Activated CD4-positive, CD25-positive, alpha-beta regulatory T cell treated with anti-CD3 and anti-CD28 coated beads, Interleukin-2, amount 50 U/mL, for 72 hours (primary cell): ENCODE data around the gene ATP6AP2.
"Not testable (repeated sequence)": the region's sequence is repeated elsewhere in the genome, so short reads cannot be mapped to it uniquely, and the experiment has no call there.

ENCODE experiments used
- DNase-seq: peaks from one replicate; pipeline ENCODE4 v3.0.0; 2021

ATP6AP2 gene

DNA sequence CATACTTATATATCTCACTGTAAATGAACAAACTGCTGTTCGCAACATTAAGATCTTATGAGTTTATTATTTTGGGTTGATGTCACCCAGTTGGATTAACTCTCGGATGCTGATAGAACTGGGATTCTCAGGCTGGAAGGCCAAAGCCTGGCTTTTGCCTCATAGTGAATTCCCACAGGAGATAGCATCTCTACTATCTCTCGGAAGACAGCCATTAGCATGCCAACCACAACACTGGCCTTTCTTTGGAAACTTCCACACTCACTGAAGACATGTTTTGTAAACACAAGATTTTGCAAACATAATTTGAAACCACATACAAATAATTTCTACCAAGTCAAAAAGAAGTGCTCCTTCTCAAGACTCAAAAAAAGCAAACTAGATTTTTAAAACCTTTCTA is 4.5 kb upstream of the ATP6AP2 start:
- no peak for DNase-seq

DNA sequence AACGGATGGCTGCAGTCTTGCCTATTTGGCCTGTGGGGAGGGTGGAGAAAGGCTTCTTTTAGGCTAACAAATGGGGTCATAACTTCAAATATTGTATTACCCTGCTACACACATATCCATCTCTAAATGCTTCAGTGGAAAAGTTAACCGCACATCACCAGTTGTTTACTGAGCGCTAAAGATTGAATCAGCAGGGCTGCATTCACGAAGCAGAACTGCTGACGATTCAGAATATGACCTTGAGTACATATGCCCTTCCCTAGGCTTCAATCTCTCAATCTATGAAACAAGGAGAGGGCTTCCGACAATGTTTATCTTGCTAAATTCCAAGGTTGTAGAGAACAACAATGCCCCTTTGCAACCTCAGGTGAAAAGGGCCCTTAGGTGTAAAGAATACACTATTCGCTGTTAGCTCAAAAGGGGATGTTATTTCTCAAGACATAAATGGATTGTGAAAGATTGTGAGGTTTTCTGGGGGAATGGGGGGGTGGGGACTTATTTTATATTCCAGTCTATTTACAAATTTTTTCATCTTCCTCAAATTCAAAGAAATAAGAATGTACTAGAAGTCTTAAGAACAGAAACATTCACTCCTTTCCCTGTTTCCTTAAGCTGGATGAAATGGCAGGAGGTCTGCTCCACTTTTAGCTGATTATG is 2.6 kb upstream of the ATP6AP2 start:
- DNase-seq, result no peak

DNA sequence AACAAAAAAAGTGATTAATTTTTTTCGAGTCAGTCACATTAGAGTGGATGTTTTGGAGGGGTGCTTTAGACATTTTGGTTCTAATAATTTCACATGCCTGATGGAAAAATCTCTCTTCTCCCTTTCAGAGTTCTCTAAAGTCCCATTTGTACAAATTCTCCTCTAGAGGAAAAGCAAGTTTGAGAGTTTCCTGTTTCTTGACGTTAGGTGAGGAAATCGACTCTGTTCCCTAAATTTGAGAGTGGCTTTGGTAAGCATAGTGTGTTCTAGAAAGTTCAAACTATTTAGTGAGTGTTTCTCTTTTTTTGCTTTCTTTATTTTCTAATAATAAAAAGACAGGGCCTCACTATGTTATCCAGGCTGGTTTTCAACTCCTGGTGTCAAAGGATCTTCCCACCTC is 1.6 kb upstream of the ATP6AP2 start:
- no peak for DNase-seq

DNA sequence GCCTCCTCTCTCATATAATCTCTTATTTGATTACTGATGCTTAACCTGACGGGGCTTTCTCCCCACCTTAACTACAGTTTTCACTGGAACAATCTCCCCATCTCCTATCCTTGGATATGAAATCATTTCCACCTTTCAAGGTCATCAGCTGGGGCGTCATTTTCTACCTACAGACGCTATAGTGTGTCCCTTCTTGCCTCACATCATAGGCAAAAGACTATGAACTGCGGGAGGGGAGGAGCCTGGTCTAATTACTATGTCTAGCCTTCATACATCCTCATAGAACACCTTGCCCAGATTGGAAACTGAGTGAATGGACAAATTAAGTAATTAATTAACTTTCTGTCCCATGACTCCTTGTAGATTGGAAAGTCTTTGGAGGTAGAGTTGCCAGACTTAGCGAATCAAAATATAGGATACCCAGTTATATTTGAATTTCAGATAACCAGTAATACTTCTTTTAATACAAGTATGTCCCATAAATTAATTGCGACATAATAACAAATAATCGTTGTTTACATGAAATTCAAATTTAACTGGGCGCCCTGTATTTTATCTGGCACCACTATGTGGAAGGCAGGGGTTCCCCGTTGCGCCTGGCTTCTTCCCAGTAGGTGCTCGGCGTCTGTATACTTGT is 752 bp upstream of the ATP6AP2 start:
- DNase-seq, result no peak

DNA sequence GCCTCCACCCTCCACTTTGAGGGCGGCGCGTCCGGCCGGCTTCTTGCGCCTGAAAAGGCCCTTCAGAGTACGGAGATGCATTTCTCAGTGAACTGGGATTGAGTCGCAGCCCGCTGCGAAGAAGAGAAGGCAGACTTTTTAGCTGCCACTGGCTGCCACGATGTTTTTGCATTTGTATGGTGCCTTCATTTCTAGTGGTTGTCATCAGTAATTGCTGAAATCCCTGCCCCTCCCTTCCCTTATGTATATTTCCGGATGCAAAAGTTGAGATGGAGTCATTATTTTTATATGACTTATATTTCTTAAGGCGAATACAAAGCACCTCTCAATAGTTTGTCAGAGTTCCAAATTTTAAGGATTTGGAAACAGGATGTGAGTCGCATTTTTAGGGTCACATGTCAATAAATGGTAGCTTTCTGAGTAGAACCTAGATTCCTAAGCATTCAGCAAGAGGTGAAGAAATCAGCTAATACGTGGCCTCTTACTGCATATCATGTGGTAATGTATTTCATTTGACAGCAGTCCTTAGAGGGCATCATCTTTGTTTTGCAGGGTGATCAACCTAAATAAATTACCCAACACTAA is 658 bp downstream of the ATP6AP2 start:
- DNase-seq, result no peak

DNA sequence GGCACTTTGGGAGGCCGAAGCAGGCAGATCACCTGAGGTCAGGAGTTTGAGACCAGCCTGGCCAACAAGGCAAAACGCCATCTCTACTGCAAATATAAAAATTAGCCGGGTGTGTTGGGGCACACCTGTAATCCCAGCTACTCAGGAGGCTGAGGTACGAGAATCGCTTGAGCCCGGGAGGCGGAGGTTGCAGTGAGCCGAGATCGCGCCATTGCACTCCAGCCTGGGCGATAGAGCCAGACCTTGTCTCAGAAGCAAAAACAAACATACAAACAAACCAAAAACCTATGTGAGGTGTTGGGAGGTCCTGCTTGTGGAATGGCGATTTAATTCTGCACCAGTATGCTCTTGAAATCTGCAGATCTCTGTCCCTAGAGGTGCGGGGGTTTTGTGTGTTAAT is 1.4 kb downstream of the ATP6AP2 start:
- DNase-seq, result not testable (repeated sequence)

DNA sequence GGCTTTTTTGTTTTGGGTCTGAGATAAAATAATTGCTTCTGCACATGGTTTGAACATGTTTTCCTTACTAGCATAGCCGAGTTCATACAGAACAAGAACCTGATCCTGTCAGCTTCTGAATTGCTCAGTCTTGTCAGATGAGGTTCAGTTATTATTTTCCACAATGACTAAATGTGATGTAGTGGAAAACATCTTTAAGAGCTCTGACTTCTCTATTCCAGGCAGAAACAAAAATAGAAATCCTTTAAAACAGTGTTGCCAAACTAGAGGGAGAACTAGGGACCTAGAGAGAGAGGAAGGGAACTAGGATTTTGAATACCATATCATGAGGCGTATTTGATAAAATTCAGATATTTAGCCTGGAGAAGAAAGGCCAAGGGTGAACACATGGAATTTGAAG is 2.0 kb downstream of the ATP6AP2 start:
- no peak for DNase-seq

DNA sequence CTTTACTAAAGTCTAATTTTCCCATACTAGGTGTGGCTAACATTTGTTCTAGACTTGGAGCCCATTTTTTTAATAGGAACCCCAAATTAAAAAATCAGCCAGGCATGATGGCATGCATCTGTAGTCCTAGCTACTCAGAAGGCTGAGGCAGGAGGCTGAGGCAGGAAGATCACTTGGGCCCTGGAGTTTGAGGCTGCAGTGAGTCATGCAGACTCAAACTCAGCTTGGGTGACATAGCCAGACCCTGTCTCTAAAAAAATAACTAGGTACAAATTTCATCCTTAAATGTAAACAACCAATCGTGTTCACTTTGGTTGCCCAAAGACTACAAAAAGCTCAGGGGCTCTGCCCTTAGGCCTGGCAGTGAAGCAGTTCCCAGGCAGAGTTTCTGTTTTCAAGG is 6.9 kb downstream of the ATP6AP2 start:
- DNase-seq, result not testable (repeated sequence)

DNA sequence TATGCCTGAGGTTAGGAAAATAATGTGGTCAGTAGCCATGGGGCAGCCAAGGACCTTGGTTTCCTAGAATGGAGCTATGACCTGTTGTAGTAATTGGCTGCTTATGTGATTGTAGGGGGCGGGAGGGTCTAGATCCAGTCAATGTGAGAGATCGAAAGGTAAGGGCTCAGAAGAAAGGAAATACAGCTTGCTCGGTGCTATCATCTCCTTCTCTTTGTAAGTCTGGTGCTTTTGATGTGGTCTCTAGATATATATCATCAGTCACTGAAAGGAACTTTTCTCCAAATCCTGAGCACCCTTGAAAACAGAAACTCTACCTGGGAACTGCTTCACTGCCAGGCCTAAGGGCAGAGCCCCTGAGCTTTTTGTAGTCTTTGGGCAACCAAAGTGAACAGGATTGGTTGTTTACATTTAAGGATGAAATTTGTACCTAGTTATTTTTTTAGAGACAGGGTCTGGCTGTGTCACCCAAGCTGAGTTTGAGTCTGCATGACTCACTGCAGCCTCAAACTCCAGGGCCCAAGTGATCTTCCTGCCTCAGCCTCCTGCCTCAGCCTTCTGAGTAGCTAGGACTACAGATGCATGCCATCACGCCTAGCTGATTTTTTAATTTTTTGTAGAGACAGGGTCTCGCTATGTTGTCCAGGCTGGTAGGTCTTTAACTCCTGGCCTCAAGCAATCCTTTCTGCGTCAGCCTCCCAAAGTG is 9.0 kb downstream of the ATP6AP2 start:
- not testable (repeated sequence) for DNase-seq

DNA sequence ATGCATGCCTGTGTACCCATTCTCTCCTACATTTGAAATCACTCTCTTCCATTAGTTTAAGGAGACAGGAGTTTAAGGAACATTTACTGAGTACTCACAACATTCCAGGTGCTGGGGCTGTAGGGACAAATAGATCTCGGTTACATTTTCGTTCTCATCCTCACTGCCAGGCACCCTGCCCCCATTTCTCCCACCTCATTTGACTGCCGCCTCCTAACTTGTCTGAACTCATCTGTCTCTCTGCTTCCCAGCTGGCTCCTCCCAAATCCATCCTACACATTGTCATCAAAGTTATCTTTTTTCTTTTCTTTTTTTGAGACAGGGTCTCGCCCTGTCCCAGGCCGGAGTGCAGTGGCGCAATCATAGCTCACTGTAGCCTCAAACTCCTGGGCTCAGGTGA is 22.7 kb downstream of the ATP6AP2 start:
- DNase-seq, result no peak

DNA sequence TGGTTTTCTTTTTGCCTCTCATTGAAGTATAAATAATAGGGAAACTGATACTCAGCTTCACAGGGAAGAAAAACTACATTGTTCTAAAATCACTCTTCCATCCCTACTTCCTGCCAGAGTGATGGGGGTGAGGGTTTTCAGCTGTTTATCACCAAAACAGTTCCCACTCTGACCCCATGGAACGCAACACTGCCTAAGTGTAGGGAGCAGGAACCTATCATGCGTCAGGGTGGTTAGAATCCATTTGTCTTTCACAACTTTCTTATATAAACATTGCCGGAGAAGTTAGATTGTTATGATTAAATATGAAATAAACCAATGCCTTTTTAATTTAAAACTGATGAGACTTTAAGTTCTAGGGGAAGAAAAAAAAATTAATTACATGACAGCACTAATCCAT is 26.6 kb downstream of the ATP6AP2 start:
- DNase-seq, result no peak

DNA sequence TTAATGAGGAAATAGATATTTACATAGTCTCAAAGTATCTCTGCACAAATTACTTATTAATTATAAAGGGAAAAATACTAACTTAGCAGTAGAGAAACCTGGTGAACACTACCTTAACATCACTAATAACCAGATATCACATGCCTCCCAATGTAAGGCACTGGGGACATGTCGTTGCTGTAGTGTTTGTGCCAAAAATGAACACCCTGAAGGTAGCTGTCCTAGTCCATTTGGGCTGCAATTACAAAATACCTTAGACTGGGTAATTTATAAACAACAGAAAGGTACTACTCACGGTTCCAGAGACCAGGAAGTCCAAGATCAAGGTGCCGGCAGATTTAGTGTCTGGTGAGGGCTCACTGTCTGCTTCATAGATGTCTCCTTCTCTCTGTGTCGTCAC is 31.7 kb downstream of the ATP6AP2 start:
- DNase-seq, result no peak

DNA sequence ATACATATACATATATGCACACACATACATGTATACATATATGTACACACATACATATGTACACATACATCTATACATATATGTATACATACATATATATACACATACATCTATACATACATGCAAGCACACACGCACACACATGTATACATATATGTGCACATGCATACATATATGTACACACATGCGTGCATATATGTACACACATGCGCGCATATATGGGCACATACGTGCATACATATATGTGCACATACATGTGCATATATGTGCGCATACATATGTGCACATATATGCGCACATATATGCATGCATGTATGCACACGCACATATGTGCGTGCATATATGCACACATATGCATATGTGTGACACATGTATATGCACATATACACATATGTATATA is 35.2 kb downstream of the ATP6AP2 start:
- no peak for DNase-seq

DNA sequence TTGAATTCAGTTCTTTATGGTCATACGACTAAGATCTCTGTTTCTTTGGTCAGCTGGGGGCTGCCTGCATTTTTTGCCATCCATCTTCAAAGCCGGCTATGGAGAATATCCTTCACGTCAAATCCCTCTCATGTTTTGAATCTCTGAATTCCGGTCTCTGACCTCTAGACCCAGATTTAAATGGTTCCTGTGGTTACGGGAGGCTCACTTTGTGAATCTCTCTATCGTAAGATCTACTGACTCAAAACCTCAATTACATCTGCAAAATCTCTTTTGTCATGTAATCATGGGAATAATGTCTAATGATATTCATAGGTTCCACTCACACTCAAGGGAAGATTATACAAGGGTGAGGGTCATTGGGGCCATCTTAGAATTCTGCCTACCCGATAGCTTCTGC is 36.8 kb downstream of the ATP6AP2 start:
- DNase-seq, result no peak

DNA sequence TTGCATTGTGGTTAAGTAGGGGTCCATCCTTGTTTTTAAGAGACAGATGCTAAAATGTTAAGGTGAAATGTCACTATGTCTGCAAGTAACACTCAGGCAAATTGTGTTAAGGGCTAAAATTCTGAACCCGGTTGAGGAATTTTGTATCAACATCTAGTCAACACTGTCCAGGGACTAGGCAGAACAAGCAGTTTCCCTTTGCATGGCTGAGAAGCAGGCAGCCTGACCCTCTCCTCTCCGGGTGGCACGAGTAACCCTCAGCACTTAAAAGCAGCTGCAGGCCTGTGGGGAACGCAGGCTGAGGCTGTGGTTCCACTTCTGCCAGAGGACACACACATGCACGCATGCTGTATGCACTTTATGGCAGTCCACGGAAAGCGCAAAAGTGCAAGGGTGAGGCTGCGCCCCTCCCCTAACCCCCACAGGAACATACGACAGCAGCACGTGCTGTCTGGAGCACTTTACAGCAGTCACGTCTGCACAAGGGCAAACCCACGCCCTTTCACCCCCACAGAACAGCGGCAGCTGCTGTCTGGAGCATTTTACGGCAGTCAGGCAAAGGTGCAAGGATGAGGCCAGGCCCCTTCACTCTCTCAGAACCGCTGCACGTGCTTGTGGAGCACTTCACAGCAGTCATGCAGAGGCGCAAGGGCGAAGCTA is 41.8 kb downstream of the ATP6AP2 start:
- no peak for DNase-seq

DNA sequence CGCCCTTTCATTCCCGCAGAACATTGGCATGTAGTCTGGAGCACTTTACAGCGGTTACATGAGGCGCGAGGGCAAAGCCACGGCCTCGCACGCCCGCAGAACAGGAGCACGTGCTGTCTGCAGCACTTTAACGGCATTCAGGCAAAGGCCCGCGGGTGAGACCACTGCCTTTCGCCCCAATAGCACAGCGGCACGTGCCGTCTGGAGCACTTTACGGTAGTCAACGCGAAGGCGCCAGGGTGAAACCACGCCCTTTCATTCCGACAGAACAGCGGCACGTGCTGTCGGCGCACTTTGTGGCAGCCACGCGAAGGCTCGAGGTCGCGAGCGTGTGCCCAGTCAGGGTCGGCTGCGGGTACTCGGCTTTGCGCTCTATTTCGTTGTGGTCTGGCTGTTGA is 42.4 kb downstream of the ATP6AP2 start, which contains the start of gene MPC1L:
TSS of gene MPC1L (plus strand) at position 290 of the 398 bp plus-strand sequence. CDS start 138 bp downstream, outside the sequence.
- DNase-seq, result no peak

DNA sequence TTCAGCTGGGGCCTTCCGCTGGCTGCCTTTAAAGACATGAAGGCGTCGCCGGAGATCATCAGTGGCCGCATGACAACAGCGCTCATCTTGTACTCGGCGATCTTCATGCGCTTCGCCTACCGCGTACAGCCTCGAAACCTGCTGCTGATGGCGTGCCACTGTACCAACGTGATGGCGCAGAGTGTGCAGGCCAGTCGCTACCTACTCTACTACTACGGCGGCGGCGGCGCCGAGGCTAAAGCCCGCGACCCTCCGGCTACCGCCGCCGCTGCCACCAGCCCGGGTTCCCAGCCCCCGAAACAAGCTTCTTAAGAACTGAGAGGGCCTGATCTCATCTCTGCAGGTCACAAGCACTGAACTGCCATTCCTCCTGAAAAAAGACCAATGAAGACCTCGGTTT is 42.9 kb downstream of the ATP6AP2 start:
- no peak for DNase-seq

DNA sequence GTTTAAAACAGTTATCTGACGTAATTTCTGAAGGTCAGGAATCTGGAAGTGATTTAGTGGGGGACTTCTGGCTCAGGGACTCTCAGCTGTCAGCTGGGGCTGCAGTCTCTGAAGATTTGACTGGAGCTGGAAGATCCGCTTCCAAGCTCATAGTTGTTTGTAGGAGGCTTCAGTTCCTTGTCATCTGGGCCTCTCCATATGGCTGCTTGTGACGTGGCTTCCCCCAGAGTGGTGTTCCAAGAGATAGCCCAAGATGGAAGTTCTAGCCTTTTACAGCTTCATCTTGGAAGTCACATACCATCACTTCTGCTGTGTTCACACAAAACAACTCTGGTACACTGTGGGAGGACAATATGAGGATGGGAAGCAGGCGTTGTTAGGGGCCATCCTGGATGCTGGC is 44.5 kb downstream of the ATP6AP2 start:
- DNase-seq, result no peak

DNA sequence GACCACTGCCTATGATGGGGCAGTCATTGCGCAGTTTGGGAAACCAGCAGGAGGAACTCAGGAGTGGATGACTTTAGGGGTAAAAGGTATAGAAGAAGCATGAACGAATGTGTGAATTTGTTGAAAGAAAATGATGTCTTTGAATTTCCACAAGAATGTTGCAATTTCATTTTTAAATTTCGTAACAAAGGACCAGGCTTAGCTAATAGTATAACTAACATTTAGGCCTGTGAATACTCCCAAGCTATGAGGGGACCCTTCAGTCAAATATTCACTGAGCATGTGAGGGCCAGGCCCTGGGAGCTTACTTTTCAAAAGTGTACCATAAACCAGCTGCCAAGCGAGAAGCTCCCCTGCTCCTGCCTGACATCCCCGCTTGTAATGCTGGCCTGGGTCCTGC is 47.7 kb downstream of the ATP6AP2 start:
- DNase-seq, result no peak

DNA sequence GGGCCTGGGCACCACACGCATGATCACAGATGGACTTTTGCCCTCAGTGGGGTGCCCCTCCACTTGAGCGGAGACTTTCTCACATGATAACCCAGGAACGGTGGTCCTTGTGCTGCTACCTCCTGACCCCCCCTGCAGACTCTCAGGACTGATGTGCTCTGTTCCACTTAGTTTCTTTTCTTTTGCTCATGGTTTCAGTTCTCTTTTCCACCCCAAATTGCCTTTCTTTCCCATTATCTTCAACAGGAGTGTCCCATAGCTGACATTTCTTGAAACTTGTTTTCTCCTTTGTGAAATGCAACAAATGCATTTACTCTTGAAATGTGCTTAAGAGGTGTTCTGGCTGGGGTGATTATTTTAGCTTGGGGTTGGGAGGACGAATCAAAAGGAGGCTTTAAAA is 51.4 kb downstream of the ATP6AP2 start:
- DNase-seq, result no peak

DNA sequence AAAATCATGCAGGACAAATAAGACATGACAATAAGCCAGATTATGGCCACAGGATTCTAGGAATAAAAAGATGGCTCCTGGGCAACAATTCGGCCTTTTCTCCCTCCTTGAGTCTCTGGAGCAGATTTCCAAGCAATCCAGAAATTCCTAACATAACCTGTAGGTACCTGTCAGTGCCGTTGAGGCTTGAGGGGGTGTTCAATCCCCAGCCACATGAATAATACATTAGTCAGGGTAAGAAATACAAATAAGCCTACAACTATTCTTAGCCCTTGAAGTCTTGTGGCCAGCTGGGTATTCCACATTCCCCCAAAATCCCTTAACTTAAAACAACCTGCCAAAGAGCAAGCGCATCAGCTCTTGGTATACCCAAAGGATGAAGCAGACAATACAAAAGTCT is 56.9 kb downstream of the ATP6AP2 start:
- no peak for DNase-seq

DNA sequence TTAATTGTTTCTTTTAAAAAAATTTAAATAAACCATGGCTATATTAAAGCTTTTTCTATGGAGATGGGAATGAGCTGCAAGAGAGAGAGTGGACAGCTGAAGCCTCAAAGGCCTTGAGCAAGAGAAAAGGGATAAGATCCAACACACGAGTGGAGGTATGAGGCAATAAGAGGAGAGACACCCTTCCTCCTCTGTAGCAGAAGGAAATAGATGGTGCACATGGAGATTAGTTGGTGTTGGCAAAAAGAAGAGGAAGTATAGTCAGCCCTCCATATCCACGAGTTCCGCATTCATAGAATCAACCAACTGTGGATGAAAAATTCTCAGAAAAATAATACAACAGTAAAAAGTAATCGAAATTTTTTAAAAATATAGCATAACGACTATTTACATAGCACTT is 63.4 kb downstream of the ATP6AP2 start:
- DNase-seq, result no peak

DNA sequence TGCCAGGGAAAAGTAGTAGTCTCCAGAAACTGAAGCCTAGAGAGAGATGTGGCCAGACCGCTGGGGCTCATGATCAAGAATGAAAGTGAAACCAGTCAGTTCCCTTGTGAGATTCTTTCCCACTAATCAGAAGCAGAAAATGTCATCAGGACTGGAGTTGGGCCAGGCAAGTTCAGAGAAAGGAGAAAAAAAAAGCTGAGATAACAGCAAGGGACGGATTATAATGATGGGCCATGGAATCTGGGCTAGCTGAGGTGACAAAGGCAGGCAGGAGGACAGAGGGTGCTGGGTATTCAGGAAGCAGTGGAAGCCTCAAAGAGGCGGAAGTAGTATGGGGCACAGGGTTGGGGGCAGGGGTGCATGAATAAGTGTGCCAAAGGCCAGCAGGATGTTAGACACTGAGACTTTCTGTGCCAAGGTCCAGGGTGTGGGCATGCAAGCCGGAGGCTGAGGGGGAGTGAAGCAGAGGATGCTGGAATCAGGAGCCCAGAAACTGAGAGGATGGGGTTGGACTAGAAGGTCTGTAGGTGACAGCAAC is 64.1 kb downstream of the ATP6AP2 start:
- DNase-seq, result peak; percentile 53
